Measurements from ENCODE around the gene ARHGAP15.

- TF ChIP-seq, protein P1, sequence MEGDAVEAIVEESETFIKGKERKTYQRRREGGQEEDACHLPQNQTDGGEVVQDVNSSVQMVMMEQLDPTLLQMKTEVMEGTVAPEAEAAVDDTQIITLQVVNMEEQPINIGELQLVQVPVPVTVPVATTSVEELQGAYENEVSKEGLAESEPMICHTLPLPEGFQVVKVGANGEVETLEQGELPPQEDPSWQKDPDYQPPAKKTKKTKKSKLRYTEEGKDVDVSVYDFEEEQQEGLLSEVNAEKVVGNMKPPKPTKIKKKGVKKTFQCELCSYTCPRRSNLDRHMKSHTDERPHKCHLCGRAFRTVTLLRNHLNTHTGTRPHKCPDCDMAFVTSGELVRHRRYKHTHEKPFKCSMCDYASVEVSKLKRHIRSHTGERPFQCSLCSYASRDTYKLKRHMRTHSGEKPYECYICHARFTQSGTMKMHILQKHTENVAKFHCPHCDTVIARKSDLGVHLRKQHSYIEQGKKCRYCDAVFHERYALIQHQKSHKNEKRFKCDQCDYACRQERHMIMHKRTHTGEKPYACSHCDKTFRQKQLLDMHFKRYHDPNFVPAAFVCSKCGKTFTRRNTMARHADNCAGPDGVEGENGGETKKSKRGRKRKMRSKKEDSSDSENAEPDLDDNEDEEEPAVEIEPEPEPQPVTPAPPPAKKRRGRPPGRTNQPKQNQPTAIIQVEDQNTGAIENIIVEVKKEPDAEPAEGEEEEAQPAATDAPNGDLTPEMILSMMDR (IDR thresholded peaks at IDR 0.05; ENCODE audit: insufficient read depth, low read length, poor library complexity, severe bottlenecking): no peak
- TF ChIP-seq EZH2phosphoT487 (conservative IDR thresholded peaks at IDR 0.05; ENCODE audit: low read length): no peak
Measured at GRCh38 chr2:143675021-143675420, 545.8 kb downstream of the ARHGAP15 start.

All from SU-DHL-6 (cell line).